HepG2 (cell line): ENCODE measurements around the gene GGT7. TPM values are rescaled to one million over a fixed set of nuclear protein-coding genes. Genes with fewer than 3 reads are reported as not detected.

ENCODE experiments used
- AHR ChIP-seq: IDR thresholded peaks from 2 replicates; pipeline ENCODE4 v1.6.1; 2018; ENCODE audit warnings: missing genetic modification reagents, missing compliant biosample characterization
- FOXK2 ChIP-seq: fragments of 450-650 bp; IDR thresholded peaks from 2 replicates; pipeline ENCODE4 v1.6.1; 2016
- MTA3 ChIP-seq: sonication (generic); formaldehyde crosslinking; IDR thresholded peaks from 2 replicates; pipeline ENCODE4 v1.4.0; 2020; ENCODE audit warnings: missing genetic modification reagents
- MTF1 ChIP-seq: sonication (generic); formaldehyde crosslinking; IDR thresholded peaks from 2 replicates; pipeline ENCODE4 v1.5.0; 2020; ENCODE audit warnings: missing genetic modification reagents
- PAF1 ChIP-seq: IDR thresholded peaks from 2 replicates; pipeline ENCODE4 v1.6.1; 2016; ENCODE audit warnings: missing genetic modification reagents, missing compliant biosample characterization
- RARA ChIP-seq: IDR thresholded peaks from 2 replicates; pipeline ENCODE4 v1.6.1; 2016; ENCODE audit warnings: missing genetic modification reagents, missing compliant biosample characterization
- SRF ChIP-seq: IDR thresholded peaks from 2 replicates; pipeline ENCODE4 v1.6.1; 2011; ENCODE audit warnings: mild to moderate bottlenecking, low read depth, low read length, moderate library complexity
- ZNF607 ChIP-seq: sonication (generic); formaldehyde crosslinking; IDR thresholded peaks from 2 replicates; pipeline ENCODE4 v1.5.1; 2020; ENCODE audit warnings: missing genetic modification reagents, mild to moderate bottlenecking, borderline replicate concordance
- ZNF768 ChIP-seq: sonication (generic); formaldehyde crosslinking; IDR thresholded peaks from 2 replicates; pipeline ENCODE4 v1.4.0; 2020; ENCODE audit warnings: missing genetic modification reagents
- ZSCAN25 ChIP-seq: sonication (generic); formaldehyde crosslinking; IDR thresholded peaks from 2 replicates; pipeline ENCODE4 v1.8.0; 2022; ENCODE audit warnings: mild to moderate bottlenecking, missing genetic modification reagents
- polyA plus RNA-seq, 8 experiments: library from polyadenylated mRNA; depleted of rRNA in 3 of 8; stranded (reverse) in 7 of 8; unstranded in 1 of 8; fragments of >200 nt; fragmentation: Illumina TruSeq in 4 of 8; extraction: Trizol in 4 of 8; gene quantifications; 2 replicates each; pipeline versions ENCODE4 v1.2.1 to v1.2.3, GENCODE V29; 2011 to 2016; ENCODE audit warnings: low read depth in 4 of 8, missing spikeins in 1 of 8, mixed read lengths in 1 of 8; ENCODE audit not compliant: insufficient read depth in 1 of 8
- total RNA-seq, 5 experiments: library from RNA; depleted of rRNA; stranded (reverse); fragments of >200 nt; fragmentation: Illumina TruSeq; extraction: Trizol; gene quantifications; 2 replicates each; pipeline ENCODE4 v1.2.3, GENCODE V29; 2016; ENCODE audit warnings: low read depth in 1 of 5
- TF ChIP-seq, protein P1 (sequence below): sonication (generic); formaldehyde crosslinking; IDR thresholded peaks from 2 replicates; pipeline ENCODE4 v1.9.0; 2021; ENCODE audit warnings: mild to moderate bottlenecking, missing genetic modification reagents
- TF ChIP-seq, protein P2 (sequence below): sonication (generic); formaldehyde crosslinking; IDR thresholded peaks from 2 replicates; pipeline ENCODE4 v1.9.0; 2021; ENCODE audit warnings: missing genetic modification reagents, mild to moderate bottlenecking, borderline replicate concordance
- TF ChIP-seq, protein P3 (sequence below): sonication (generic); formaldehyde crosslinking; IDR thresholded peaks from 2 replicates; pipeline ENCODE4 v1.5.1; 2020; ENCODE audit warnings: mild to moderate bottlenecking, missing genetic modification reagents
- TF ChIP-seq, protein P4 (sequence below): sonication (generic); formaldehyde crosslinking; IDR thresholded peaks from 2 replicates; pipeline ENCODE4 v1.8.1; 2023; ENCODE audit warnings: mild to moderate bottlenecking, inconsistent platforms, moderate library complexity, missing genetic modification reagents, borderline replicate concordance

Gene GGT7
- total and polyA plus RNA-seq, 2 of the 13 experiments (the other 11 are each of a cell fraction or from before 2014, with no cell fraction given) = 6.6 to 23.0 TPM

DNA sequence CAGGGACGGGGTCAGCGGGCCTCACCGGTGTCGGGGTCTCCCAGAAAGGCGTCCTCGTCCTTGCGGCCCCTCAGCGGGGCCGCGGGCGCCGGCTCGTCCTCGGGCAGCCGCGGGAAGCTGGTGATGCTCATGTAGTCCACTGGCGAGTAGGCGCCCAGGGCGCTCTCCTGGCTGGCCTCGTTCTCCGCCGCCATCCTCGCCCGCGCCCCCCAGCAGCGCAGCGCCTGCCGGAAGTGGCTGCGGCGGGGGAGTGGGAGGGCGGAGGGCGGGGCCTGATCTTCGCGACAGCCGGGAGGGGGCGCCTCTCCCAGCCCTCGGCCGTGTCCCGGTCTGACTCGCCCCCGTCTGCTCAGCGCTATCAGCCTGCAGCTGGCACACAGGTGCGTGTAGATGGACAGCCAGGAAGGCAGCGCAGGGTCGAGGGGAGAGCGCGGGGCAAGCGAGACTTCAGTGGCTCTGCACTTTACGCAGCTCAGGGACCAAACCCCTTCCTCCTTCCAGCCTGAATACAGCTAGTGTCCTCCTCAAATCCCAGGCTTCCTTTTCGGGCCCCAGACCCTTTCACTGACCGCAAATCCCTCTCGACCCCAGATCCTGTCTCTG is at the start of gene GGT7 (continued):
- TF ChIP-seq, protein P1, sequence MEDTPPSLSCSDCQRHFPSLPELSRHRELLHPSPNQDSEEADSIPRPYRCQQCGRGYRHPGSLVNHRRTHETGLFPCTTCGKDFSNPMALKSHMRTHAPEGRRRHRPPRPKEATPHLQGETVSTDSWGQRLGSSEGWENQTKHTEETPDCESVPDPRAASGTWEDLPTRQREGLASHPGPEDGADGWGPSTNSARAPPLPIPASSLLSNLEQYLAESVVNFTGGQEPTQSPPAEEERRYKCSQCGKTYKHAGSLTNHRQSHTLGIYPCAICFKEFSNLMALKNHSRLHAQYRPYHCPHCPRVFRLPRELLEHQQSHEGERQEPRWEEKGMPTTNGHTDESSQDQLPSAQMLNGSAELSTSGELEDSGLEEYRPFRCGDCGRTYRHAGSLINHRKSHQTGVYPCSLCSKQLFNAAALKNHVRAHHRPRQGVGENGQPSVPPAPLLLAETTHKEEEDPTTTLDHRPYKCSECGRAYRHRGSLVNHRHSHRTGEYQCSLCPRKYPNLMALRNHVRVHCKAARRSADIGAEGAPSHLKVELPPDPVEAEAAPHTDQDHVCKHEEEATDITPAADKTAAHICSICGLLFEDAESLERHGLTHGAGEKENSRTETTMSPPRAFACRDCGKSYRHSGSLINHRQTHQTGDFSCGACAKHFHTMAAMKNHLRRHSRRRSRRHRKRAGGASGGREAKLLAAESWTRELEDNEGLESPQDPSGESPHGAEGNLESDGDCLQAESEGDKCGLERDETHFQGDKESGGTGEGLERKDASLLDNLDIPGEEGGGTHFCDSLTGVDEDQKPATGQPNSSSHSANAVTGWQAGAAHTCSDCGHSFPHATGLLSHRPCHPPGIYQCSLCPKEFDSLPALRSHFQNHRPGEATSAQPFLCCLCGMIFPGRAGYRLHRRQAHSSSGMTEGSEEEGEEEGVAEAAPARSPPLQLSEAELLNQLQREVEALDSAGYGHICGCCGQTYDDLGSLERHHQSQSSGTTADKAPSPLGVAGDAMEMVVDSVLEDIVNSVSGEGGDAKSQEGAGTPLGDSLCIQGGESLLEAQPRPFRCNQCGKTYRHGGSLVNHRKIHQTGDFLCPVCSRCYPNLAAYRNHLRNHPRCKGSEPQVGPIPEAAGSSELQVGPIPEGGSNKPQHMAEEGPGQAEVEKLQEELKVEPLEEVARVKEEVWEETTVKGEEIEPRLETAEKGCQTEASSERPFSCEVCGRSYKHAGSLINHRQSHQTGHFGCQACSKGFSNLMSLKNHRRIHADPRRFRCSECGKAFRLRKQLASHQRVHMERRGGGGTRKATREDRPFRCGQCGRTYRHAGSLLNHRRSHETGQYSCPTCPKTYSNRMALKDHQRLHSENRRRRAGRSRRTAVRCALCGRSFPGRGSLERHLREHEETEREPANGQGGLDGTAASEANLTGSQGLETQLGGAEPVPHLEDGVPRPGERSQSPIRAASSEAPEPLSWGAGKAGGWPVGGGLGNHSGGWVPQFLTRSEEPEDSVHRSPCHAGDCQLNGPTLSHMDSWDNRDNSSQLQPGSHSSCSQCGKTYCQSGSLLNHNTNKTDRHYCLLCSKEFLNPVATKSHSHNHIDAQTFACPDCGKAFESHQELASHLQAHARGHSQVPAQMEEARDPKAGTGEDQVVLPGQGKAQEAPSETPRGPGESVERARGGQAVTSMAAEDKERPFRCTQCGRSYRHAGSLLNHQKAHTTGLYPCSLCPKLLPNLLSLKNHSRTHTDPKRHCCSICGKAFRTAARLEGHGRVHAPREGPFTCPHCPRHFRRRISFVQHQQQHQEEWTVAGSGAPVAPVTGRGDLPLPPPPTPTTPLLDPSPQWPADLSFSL = no peak
- TF ChIP-seq, protein P2, sequence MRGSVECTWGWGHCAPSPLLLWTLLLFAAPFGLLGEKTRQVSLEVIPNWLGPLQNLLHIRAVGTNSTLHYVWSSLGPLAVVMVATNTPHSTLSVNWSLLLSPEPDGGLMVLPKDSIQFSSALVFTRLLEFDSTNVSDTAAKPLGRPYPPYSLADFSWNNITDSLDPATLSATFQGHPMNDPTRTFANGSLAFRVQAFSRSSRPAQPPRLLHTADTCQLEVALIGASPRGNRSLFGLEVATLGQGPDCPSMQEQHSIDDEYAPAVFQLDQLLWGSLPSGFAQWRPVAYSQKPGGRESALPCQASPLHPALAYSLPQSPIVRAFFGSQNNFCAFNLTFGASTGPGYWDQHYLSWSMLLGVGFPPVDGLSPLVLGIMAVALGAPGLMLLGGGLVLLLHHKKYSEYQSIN (CRISPR knock-in tag) = no peak
- TF ChIP-seq PAF1 (CRISPR knock-in tag) = no peak
- no peak for TF ChIP-seq MTF1 (CRISPR knock-in tag)
- TF ChIP-seq RARA (CRISPR knock-in tag) = no peak; the same call in none of the 2 replicates
- TF ChIP-seq, protein P3, sequence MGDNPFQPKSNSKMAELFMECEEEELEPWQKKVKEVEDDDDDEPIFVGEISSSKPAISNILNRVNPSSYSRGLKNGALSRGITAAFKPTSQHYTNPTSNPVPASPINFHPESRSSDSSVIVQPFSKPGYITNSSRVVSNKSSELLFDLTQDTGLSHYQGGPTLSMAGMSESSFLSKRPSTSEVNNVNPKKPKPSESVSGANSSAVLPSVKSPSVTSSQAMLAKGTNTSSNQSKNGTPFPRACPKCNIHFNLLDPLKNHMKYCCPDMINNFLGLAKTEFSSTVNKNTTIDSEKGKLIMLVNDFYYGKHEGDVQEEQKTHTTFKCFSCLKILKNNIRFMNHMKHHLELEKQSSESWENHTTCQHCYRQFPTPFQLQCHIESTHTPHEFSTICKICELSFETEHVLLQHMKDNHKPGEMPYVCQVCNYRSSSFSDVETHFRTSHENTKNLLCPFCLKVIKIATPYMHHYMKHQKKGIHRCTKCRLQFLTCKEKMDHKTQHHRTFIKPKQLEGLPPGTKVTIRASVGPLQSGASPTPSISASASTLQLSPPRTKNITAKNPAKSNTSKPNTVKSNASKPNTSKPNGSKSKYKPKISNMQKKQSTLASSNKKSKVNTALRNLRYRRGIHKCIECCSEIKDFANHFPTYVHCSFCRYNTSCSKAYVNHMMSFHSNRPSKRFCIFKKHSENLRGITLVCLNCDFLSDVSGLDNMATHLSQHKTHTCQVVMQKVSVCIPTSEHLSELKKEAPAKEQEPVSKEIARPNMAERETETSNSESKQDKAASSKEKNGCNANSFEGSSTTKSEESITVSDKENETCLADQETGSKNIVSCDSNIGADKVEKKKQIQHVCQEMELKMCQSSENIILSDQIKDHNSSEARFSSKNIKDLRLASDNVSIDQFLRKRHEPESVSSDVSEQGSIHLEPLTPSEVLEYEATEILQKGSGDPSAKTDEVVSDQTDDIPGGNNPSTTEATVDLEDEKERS (CRISPR knock-in tag) = peak; percentile 84; the same call in 1 of the 2 replicates
- peak; percentile 92; the same call in 1 of the 2 replicates for TF ChIP-seq AHR
- TF ChIP-seq, protein P4, sequence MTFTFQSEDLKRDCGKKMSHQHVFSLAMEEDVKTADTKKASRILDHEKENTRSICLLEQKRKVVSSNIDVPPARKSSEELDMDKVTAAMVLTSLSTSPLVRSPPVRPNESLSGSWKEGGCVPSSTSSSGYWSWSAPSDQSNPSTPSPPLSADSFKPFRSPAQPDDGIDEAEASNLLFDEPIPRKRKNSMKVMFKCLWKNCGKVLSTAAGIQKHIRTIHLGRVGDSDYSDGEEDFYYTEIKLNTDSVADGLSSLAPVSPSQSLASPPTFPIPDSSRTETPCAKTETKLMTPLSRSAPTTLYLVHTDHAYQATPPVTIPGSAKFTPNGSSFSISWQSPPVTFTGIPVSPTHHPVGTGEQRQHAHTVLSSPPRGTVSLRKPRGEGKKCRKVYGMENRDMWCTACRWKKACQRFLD (CRISPR knock-in tag) = no peak
- no peak for TF ChIP-seq SRF
- no peak for TF ChIP-seq MTA3 (CRISPR knock-in tag)
- TF ChIP-seq ZSCAN25 = peak; percentile 62; the same call in 1 of the 2 replicates
- peak; percentile 65; the same call in 1 of the 2 replicates for TF ChIP-seq ZNF607 (CRISPR knock-in tag)
- TF ChIP-seq ZNF768 (CRISPR knock-in tag) = peak; percentile 74; the same call in 1 of the 2 replicates
- TF ChIP-seq FOXK2 = no peak
